Measurements from ENCODE around the gene C2CD2. TPM values are rescaled to one million over a fixed set of nuclear protein-coding genes. Genes with fewer than 3 reads are reported as not detected.

C2CD2 gene
- total RNA-seq, result 6.7 TPM in 2 replicates

DNA sequence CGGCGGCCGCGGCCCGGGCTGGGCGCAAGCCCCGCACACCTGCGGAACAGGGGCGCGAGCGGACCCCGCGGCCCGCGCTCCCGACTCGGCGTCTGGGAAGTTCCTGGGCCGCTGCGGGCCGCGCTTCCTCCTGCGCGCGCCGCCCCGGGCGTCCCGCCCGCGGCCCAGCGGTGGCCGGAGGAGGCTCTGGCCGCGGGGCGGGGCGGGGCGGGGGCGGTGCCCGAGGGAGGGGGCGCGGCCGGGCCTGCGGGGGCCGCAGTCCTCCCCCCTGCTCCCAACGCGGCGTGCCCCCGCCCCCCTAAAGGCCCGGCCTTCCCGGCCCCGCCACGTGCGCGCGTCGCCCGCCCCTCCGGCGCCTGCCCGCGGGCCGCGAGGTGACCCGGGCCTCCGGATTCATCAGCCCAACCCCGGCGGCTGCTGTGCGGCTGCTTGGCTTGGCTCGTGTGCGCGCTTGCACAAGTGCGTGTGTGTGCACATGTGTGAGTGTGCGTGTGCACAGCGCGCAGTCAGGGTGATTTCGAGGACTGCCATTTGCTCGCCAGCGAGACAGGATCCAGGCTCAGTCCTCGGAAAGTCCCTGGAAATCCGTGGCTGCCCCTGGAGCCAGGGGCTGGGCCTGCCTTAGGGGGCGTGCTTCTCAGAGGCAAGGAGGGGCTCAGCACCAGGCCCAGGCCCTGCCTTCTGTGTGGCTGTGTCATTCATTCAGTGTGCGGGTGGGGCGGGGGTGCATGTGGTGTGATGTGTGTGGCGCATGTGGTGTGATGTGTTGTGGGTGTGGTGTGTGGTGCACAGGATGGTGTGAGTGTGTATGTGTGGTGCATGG lies at the start of gene C2CD2:
TSS of gene C2CD2 (minus strand) at position 188 of the 823 bp plus-strand sequence. CDS start 370 bp downstream, outside the sequence.
- H3K4me1 Mint-ChIP-seq, result peaks cover 21% of the 10 kb centered on the region
- peak within 1 kb of the TSS; percentile 62 for H3K4me3 Mint-ChIP-seq
- H3K36me3 Mint-ChIP-seq (ENCODE audit: low read depth), result no peaks in the 10 kb centered on the region
- DNase-seq (no peak), ATAC-seq (ENCODE audit: low read depth) (peak; percentile 47)
- CTCF ChIA-PET, result no interaction called here
- H3K27me3 Mint-ChIP-seq, result peaks cover 17% of the 10 kb centered on the region
- no peaks in the 10 kb centered on the region for H3K9me3 Mint-ChIP-seq
- intact Hi-C loops (cut with micrococcal nuclease), result loop anchor here (2.0 to 10.0 kb wide), 2 partner anchors 29 to 51 kb away; no protein-coding TSS in a partner anchor
- TF ChIP-seq, protein P1, sequence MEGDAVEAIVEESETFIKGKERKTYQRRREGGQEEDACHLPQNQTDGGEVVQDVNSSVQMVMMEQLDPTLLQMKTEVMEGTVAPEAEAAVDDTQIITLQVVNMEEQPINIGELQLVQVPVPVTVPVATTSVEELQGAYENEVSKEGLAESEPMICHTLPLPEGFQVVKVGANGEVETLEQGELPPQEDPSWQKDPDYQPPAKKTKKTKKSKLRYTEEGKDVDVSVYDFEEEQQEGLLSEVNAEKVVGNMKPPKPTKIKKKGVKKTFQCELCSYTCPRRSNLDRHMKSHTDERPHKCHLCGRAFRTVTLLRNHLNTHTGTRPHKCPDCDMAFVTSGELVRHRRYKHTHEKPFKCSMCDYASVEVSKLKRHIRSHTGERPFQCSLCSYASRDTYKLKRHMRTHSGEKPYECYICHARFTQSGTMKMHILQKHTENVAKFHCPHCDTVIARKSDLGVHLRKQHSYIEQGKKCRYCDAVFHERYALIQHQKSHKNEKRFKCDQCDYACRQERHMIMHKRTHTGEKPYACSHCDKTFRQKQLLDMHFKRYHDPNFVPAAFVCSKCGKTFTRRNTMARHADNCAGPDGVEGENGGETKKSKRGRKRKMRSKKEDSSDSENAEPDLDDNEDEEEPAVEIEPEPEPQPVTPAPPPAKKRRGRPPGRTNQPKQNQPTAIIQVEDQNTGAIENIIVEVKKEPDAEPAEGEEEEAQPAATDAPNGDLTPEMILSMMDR (IDR thresholded peaks at IDR 0.05), result no peak
- H3K27ac Mint-ChIP-seq, result no peak within 1 kb of the TSS
- POLR2A ChIA-PET, result no interaction called here

DNA sequence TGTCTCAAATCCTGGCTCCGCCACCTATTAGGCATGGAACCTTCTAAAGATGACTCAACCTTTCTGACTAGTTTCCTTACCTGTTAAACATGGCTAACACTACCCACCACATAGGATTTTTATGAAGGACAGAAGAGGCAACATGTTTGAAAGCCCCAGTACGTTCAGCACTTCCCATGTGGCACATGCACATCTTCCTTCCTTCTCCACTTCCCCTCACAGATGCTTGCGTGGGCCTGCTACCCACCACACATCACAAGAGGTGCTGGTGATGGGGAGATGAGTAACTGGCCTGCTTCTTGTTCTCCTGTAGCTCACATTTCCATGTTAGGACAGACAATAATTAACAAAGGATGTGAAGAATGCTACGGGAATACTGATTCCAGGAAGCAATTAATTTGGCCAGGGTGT lies 49.2 kb upstream of the C2CD2 start:
- no peak overlapping the region for H3K27ac Mint-ChIP-seq
- ATAC-seq (ENCODE audit: low read depth) (peak; percentile 19), DNase-seq (no peak)
- TF ChIP-seq, protein P1 (IDR thresholded peaks at IDR 0.05), result no peak
- H3K27me3 Mint-ChIP-seq, result no peaks in the 10 kb centered on the region
- peaks cover 44% of the 10 kb centered on the region for H3K36me3 Mint-ChIP-seq (ENCODE audit: low read depth)
- H3K4me1 Mint-ChIP-seq, result peaks cover 48% of the 10 kb centered on the region
- H3K9me3 Mint-ChIP-seq, result no peaks in the 10 kb centered on the region
- CTCF ChIA-PET, result no interaction called here
- intact Hi-C loops (cut with micrococcal nuclease), result loop anchor here (10.0 kb wide), 3 partner anchors 48 to 532 kb away; partner anchors contain the start of gene C2CD2
- H3K4me3 Mint-ChIP-seq, result no peak overlapping the region
- POLR2A ChIA-PET, result interaction anchor here (1.6 kb wide), 1 partner anchor 71 kb away, joined by 4 read pairs; no protein-coding TSS in a partner anchor

DNA sequence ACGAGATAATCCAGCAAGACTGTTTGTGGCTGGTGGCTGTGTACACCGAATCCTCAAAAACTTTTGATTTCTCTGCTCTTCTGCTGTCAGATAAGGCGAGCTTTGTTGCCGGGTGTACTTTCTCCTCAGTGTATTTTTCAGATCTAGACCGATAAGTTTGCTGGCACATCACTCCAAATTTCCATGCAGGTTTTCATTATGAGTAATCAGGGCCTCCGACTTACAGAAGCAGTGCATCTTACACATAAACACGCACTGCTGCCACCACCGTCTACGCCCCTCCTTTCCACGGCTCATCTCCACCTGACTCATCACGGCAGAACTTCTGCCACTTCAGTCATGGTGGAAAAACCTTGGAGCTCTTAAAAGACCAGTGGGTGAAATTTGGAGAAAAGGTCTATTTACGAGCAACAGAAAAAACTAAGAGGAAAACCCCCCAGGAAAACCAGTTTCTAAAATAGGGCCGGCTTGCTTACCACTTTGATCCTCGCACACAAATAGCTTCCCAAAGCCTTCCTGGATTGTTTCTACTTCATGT lies 48.7 kb upstream of the C2CD2 start:
- intact Hi-C loops (cut with micrococcal nuclease), result loop anchor here (10.0 kb wide), 3 partner anchors 48 to 532 kb away; partner anchors contain the start of gene C2CD2
- peaks cover 43% of the 10 kb centered on the region for H3K36me3 Mint-ChIP-seq (ENCODE audit: low read depth)
- peak; percentile 93 for ATAC-seq (ENCODE audit: low read depth)
- ChIA-PET POLR2A (interaction anchor here (1.2 to 2.0 kb wide), 3 partner anchors 70 to 124 kb away, joined by 3 to 8 read pairs (median 4); partner anchors contain the start of gene PRDM15), CTCF (no interaction called here)
- peak overlapping the region; percentile 21 for H3K4me3 Mint-ChIP-seq
- no peaks in the 10 kb centered on the region for H3K27me3 Mint-ChIP-seq
- peak overlapping the region; percentile 57 for H3K27ac Mint-ChIP-seq
- DNase-seq, result peak; percentile 26
- H3K4me1 Mint-ChIP-seq, result peaks cover 42% of the 10 kb centered on the region
- TF ChIP-seq, protein P1 (IDR thresholded peaks at IDR 0.05), result no peak
- H3K9me3 Mint-ChIP-seq, result no peaks in the 10 kb centered on the region

DNA sequence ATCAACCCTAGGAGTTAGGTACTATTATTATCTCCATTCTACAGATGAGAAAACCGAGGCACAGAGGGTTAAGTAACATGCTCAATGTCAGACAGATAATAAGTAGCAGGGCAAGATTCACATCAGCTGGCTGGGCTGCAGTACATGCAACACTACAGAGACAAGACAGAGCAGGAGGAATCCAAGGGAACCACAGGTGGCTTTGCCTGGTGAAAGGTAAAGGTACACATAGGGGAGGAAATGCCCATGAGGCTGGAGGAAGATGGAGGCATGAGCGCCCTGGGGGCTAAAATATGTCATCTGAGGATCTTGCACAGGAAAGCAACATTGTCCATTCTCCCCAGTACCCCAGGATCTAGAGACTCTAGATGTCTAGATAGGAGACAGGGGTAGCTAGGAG lies 48.0 kb upstream of the C2CD2 start:
- TF ChIP-seq, protein P1 (IDR thresholded peaks at IDR 0.05), result no peak
- H3K4me1 Mint-ChIP-seq, result peaks cover 35% of the 10 kb centered on the region
- H3K4me3 Mint-ChIP-seq, result no peak overlapping the region
- DNase-seq (no peak), ATAC-seq (ENCODE audit: low read depth) (no peak)
- POLR2A ChIA-PET, result interaction anchor here (1.2 to 2.0 kb wide), 3 partner anchors 69 to 123 kb away, joined by 3 to 8 read pairs (median 4); partner anchors contain the start of gene PRDM15
- peaks cover 41% of the 10 kb centered on the region for H3K36me3 Mint-ChIP-seq (ENCODE audit: low read depth)
- peak overlapping the region; percentile 18 for H3K27ac Mint-ChIP-seq
- intact Hi-C loops (cut with micrococcal nuclease), result loop anchor here (10.0 kb wide), 3 partner anchors 47 to 533 kb away; partner anchors contain the start of gene C2CD2
- CTCF ChIA-PET, result no interaction called here
- no peaks in the 10 kb centered on the region for H3K9me3 Mint-ChIP-seq
- H3K27me3 Mint-ChIP-seq, result no peaks in the 10 kb centered on the region

DNA sequence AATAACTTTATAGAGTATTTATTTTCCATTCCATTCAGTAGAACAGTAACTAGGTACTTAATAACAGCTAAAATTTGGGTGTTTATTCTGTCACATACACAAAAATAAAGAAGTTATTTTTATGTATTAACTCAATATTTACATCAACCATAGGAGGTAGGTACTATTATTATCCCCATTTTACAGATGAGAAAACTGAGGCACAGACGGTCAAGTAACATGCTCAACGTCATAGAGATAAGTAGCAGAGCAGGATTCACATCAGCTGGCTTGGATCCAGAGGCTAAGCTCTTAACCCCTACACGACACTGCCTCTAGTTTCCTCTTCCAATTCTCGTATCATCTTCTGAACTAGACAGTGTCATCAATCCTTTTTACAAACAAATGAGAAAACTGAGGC lies 47.1 kb upstream of the C2CD2 start:
- Mint-ChIP-seq H3K4me3 (no peak overlapping the region), H3K27me3 (no peaks in the 10 kb centered on the region), H3K36me3 (ENCODE audit: low read depth) (peaks cover 46% of the 10 kb centered on the region), H3K9me3 (no peaks in the 10 kb centered on the region), H3K4me1 (peaks cover 31% of the 10 kb centered on the region), H3K27ac (no peak overlapping the region)
- POLR2A ChIA-PET, result interaction anchor here (2.0 kb wide), 1 partner anchor 122 kb away, joined by 8 read pairs; the partner anchor contains the start of gene PRDM15
- DNase-seq (no peak), ATAC-seq (ENCODE audit: low read depth) (no peak)
- TF ChIP-seq, protein P1 (IDR thresholded peaks at IDR 0.05), result no peak
- intact Hi-C loops (cut with micrococcal nuclease), result loop anchor here (10.0 kb wide), 3 partner anchors 46 to 534 kb away; partner anchors contain the start of gene C2CD2
- CTCF ChIA-PET, result no interaction called here
